T-helper 9 cell (primary cell): ENCODE results near the gene KATNA1.
"Not testable (repeated sequence)": the region's sequence is repeated elsewhere in the genome, so short reads cannot be mapped to it uniquely, and the experiment has no call there.

Experiments
- DNase-seq: peaks from one replicate; pipeline ENCODE4 v3.0.0-alpha.2; 2020
- total RNA-seq, 2 donors: gene quantifications; one replicate each; lab custom pipeline; 2026; lab: John Stamatoyannopoulos, UW

The KATNA1 gene
- 24.6 to 32.5 reads per million in 2 donors for total RNA-seq

- peak; percentile 78 for DNase-seq
Measured at GRCh38 chr6:149648148-149649145, at the start of gene KATNA1. KATNA1 (minus strand) TSS chr6:149648714; CDS start chr6:149638547, 10,167 bp downstream.

GRCh38 chr6:149698175-149698574 lies 49.7 kb upstream of the KATNA1 start:
- no peak for DNase-seq

GRCh38 chr6:149696901-149697300 lies 48.4 kb upstream of the KATNA1 start:
- no peak for DNase-seq

- no peak for DNase-seq
Measured at GRCh38 chr6:149694921-149695320, 46.4 kb upstream of the KATNA1 start.

- DNase-seq = no peak
Measured at GRCh38 chr6:149691201-149691600, 42.7 kb upstream of the KATNA1 start.

- no peak for DNase-seq
Measured at GRCh38 chr6:149686230-149686629, 37.7 kb upstream of the KATNA1 start.

- no peak for DNase-seq
Measured at GRCh38 chr6:149683256-149683859, 34.8 kb upstream of the KATNA1 start.

- DNase-seq = not testable (repeated sequence)
Measured at GRCh38 chr6:149681845-149682244, 33.3 kb upstream of the KATNA1 start.

- DNase-seq = no peak
Measured at GRCh38 chr6:149681209-149681608, 32.7 kb upstream of the KATNA1 start.

- DNase-seq = no peak
Measured at GRCh38 chr6:149680503-149680902, 32.0 kb upstream of the KATNA1 start.

- not testable (repeated sequence) for DNase-seq
Measured at GRCh38 chr6:149672265-149672664, 23.8 kb upstream of the KATNA1 start.

- no peak for DNase-seq
Measured at GRCh38 chr6:149660028-149660427, 11.5 kb upstream of the KATNA1 start.

- no peak for DNase-seq
Measured at GRCh38 chr6:149657441-149657840, 8.9 kb upstream of the KATNA1 start.

- DNase-seq = no peak
Measured at GRCh38 chr6:149651056-149651455, 2.5 kb upstream of the KATNA1 start.

- DNase-seq = no peak
Measured at GRCh38 chr6:149646599-149646998, 1.9 kb downstream of the KATNA1 start.

GRCh38 chr6:149642829-149643580 lies 5.5 kb downstream of the KATNA1 start:
- DNase-seq = no peak

GRCh38 chr6:149636124-149636523 lies 12.4 kb downstream of the KATNA1 start:
- DNase-seq = no peak

GRCh38 chr6:149634315-149634714 lies 14.2 kb downstream of the KATNA1 start:
- DNase-seq = no peak

GRCh38 chr6:149628875-149629510 lies 19.5 kb downstream of the KATNA1 start:
- DNase-seq = no peak

GRCh38 chr6:149627672-149628071 lies 20.8 kb downstream of the KATNA1 start:
- no peak for DNase-seq

GRCh38 chr6:149615805-149616204 lies 32.7 kb downstream of the KATNA1 start:
- no peak for DNase-seq

- DNase-seq = no peak
Measured at GRCh38 chr6:149614337-149614736, 34.2 kb downstream of the KATNA1 start.
